Neutrophil (primary cell): ENCODE measurements around the gene STX10.
A peak's percentile ranks its signal among the peaks of the same experiment; 100 is the strongest.

Experiments
- H3K27ac ChIP-seq: fragments of 200-600 bp; sonication (generic); 2 replicates; pipeline ENCODE4 v1.5.1; 2016; ENCODE audit warnings: mild to moderate bottlenecking, moderate library complexity
- H3K27me3 ChIP-seq: fragments of 200-600 bp; sonication (generic); 2 replicates; pipeline ENCODE4 v1.6.0; 2016; ENCODE audit warnings: mild to moderate bottlenecking
- H3K36me3 ChIP-seq: fragments of 200-600 bp; sonication (generic); 2 replicates; pipeline ENCODE4 v1.5.1; 2017
- H3K4me1 ChIP-seq, 2 experiments: fragments of 200-600 bp in 1 of 2; sonication (generic) in 1 of 2; 1 replicate in 1 of 2; 2 replicates in 1 of 2; pipeline versions ENCODE4 v1.5.1 to v1.6.1; 2013 to 2016; ENCODE audit warnings: low read depth in 1 of 2, low read length in 1 of 2, mild to moderate bottlenecking in 1 of 2, moderate library complexity in 1 of 2; ENCODE audit not compliant: control insufficient read depth in 1 of 2, insufficient read depth in 1 of 2
- H3K4me3 ChIP-seq, 2 experiments: fragments of 200-600 bp in 1 of 2; sonication (generic) in 1 of 2; 1 replicate in 1 of 2; 2 replicates in 1 of 2; pipeline ENCODE4 v1.5.1; 2013 to 2016; ENCODE audit warnings: low read depth in 1 of 2, low read length in 1 of 2, mild to moderate bottlenecking in 1 of 2, moderate library complexity in 1 of 2
- H3K9me3 ChIP-seq: fragments of 200-600 bp; sonication (generic); 2 replicates; pipeline ENCODE4 v1.5.1; 2016
- CTCF ChIP-seq: fragments of 200-600 bp; sonication (generic); IDR thresholded peaks from 2 replicates; pipeline ENCODE4 v1.5.1; 2016; ENCODE audit warnings: antibody characterized with exemption

STX10 gene

DNA sequence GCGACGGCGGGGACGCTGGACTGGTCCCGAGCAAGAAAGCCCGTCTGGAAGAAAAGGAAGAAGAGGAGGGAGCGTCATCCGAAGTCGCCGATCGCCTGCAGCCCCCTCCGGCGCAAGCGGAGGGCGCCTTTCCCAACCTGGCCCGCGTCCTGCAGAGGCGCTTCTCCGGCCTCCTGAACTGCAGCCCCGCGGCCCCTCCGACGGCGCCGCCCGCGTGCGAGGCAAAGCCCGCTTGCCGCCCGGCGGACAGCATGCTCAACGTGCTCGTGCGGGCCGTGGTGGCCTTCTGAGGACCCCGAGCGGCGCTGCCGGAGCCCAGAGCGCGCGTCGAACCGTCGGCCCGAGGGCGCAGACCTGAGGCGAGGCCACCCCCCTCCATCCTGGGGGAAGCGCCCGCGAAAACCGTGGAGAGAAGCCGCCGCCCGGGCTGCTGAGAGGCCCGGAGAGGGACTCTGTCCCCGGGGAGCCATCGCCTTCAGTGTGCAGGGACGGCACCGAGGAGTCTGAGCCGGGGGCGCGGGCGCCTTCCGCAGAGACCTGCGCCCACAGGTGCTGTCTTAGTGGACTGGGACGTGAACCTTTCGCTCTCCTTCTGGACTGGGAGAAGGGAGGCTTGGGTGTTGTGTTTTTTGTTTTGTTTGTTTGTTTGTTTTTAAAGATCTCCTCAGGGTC lies 3.5 kb upstream of the STX10 start:
- Histone ChIP-seq H3K27ac (peak overlapping the region; percentile 96), H3K27me3 (no peaks in the 10 kb centered on the region), H3K36me3 (no peaks in the 10 kb centered on the region), H3K9me3 (no peaks in the 10 kb centered on the region), H3K4me3 (peak overlapping the region; percentile 91 to 94), H3K4me1 (peaks cover 63 to 69% of the 10 kb centered on the region in 2 experiments)
- TF ChIP-seq CTCF = peak; percentile 27

DNA sequence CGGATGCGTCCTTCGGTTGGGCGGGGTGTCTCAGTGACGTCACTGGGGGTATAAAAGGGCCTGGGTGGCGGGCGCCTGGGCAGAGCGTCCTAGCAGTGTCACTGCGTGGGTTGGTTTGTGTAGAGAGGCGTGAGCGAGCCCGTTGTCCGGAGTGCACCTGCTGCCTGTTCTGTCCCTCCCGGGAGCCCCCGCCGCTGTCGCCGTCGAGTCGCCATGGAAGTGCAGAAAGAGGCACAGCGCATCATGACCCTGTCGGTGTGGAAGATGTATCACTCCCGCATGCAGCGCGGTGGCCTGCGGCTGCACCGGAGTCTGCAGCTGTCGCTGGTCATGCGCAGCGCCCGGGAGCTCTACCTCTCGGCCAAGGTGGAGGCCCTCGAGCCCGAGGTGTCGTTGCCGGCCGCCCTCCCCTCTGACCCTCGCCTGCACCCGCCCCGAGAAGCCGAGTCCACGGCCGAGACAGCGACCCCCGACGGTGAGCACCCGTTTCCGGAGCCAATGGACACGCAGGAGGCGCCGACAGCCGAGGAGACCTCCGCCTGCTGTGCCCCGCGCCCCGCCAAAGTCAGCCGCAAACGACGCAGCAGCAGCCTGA lies 2.9 kb upstream of the STX10 start:
- Histone ChIP-seq H3K36me3 (no peaks in the 10 kb centered on the region), H3K27me3 (no peaks in the 10 kb centered on the region), H3K4me1 (peaks cover 61 to 67% of the 10 kb centered on the region in 2 experiments), H3K9me3 (no peaks in the 10 kb centered on the region), H3K4me3 (peak overlapping the region; percentile 91 to 94), H3K27ac (peak overlapping the region; percentile 96)
- no peak for TF ChIP-seq CTCF

GRCh38 chr19:13152356-13152973 lies 2.3 kb upstream of the STX10 start:
- peak overlapping the region; percentile 96 for H3K27ac ChIP-seq
- peaks cover 59 to 67% of the 10 kb centered on the region in 2 experiments for H3K4me1 ChIP-seq
- no peaks in the 10 kb centered on the region for H3K27me3 ChIP-seq
- H3K9me3 ChIP-seq = no peaks in the 10 kb centered on the region
- no peak for TF ChIP-seq CTCF
- no peaks in the 10 kb centered on the region for H3K36me3 ChIP-seq
- H3K4me3 ChIP-seq = peak overlapping the region; percentile 91 to 94

DNA sequence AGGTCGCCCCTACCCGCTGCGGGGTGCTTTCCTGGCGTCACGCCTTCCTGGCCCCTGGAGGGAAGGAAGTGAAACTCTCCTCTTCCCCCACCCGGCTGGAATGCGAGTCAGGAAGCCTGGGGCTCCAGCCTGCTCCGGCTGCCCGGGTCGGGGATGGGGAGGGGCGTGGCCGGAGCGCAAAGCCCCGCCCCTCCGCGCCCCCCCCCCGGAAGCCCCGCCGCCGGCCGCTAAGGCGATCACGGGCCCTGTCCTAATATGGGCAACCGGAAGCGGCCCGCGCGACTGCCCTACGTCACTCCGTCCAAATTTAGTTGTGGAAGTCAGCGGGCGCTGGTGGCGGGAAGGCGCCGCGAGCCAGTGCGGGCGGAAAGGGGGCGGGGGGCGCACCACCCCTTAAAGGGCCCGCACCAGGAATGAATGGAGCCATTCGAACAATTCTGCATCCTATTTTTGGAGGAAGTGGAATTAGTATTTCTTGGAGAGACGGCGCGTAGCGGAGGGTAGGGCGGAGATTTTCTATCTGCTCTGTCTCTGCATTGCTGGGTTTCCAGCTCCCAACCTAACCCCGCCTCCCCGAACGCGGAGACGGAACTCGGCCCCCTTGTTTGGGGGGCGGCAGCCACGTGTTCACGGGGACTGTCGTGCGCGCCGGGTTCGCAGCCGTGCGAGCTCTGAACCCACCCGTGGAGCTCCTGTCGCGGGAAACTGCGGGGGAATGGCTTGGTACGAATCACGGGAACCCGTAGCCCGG lies 1.6 kb upstream of the STX10 start:
- peaks cover 59 to 67% of the 10 kb centered on the region in 2 experiments for H3K4me1 ChIP-seq
- peak overlapping the region; percentile 96 for H3K27ac ChIP-seq
- no peaks in the 10 kb centered on the region for H3K9me3 ChIP-seq
- no peaks in the 10 kb centered on the region for H3K27me3 ChIP-seq
- peak; percentile 64 for TF ChIP-seq CTCF
- peak overlapping the region; percentile 91 to 94 for H3K4me3 ChIP-seq
- H3K36me3 ChIP-seq = no peaks in the 10 kb centered on the region

DNA sequence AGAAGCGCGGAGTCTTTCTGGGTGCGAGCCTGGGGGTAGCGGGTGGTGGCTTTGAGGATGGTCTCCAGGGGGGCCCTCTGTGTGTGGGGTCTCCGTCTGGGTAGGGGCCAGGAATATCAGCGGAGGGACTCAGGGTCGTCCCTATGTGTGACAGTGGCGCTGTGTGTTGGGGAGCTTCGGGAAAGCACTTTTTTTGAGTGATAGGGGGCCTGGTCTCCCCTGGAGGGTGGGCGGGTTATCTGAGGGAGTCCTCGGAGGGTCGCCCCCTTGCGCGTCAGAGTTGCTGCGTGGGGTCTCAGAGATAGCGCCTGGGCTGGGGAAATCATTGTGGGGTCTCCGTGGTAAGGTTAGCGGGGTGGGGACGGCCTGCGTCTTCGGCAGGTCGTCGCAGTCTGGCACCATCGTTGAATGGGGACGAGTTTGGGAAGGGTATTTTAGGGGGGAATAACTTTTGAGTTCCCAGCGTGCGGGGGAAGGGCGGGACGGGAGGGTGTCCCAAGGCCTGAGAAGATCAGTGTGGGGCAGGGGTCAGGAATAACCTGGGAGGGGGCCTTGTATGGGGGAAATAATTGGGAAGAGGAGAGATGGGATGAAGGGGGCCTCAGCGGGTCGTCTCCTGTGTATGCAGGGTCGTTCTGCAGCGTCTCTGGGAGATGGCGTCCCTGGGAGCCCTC lies 893 bp upstream of the STX10 start:
- Histone ChIP-seq H3K36me3 (peaks cover 7% of the 10 kb centered on the region), H3K27ac (peak overlapping the region; percentile 96), H3K4me1 (peaks cover 59 to 67% of the 10 kb centered on the region in 2 experiments), H3K27me3 (no peaks in the 10 kb centered on the region), H3K4me3 (peak overlapping the region; percentile 91 to 94), H3K9me3 (no peaks in the 10 kb centered on the region)
- TF ChIP-seq CTCF = no peak
